ENCODE results near the gene HS6ST3. TPM values are rescaled to one million over a fixed set of nuclear protein-coding genes. Genes with fewer than 3 reads are reported as not detected.

Gene HS6ST3
- total and polyA plus RNA-seq, 12 donors = 2.1 to 27.1 (median 6.2) TPM

DNA sequence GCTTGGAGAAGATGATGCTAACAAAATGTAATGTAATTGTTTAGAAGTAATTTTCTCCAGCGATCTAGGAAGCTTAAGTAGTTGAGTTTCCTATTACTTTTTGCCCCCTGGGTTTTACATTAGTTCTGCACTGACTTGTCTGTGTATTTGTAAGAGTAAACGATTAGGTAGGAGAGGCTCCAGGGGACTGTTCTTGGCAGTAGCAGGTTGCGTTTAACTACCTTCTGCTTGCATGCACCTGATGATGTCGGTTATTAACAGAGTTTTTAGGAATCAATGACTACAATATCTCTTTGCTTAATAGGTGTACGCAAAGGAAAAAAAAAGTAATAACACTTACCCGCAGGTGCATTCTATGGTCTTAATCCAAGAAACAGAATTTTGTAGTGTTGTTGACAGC is 18.4 kb upstream of the HS6ST3 start:
- intact Hi-C loops (cut with DNase I) = no loop called here
- no peaks in the 10 kb centered on the region for H3K27me3 ChIP-seq
- WGBS, 4 donors = 71 to 84% (median 80%) methylated on average over 6 of the region's 6 CpGs
- no peaks in the 10 kb centered on the region for H3K9me3 ChIP-seq (replicated peaks in 1 of 3)
- TF ChIP-seq POLR2A (IDR thresholded peaks at IDR 0.05) = no peak
- TF ChIP-seq, protein P1, sequence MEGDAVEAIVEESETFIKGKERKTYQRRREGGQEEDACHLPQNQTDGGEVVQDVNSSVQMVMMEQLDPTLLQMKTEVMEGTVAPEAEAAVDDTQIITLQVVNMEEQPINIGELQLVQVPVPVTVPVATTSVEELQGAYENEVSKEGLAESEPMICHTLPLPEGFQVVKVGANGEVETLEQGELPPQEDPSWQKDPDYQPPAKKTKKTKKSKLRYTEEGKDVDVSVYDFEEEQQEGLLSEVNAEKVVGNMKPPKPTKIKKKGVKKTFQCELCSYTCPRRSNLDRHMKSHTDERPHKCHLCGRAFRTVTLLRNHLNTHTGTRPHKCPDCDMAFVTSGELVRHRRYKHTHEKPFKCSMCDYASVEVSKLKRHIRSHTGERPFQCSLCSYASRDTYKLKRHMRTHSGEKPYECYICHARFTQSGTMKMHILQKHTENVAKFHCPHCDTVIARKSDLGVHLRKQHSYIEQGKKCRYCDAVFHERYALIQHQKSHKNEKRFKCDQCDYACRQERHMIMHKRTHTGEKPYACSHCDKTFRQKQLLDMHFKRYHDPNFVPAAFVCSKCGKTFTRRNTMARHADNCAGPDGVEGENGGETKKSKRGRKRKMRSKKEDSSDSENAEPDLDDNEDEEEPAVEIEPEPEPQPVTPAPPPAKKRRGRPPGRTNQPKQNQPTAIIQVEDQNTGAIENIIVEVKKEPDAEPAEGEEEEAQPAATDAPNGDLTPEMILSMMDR (IDR thresholded peaks at IDR 0.05) = no peak
- no peaks in the 10 kb centered on the region for H3K36me3 ChIP-seq (replicated peaks in 1 of 2)
- no peak overlapping the region for H3K27ac ChIP-seq
- H3K4me3 ChIP-seq = no peak overlapping the region
- H3K4me1 ChIP-seq (replicated peaks in 1 of 2) = no peaks in the 10 kb centered on the region
- DNase-seq = no peak

DNA sequence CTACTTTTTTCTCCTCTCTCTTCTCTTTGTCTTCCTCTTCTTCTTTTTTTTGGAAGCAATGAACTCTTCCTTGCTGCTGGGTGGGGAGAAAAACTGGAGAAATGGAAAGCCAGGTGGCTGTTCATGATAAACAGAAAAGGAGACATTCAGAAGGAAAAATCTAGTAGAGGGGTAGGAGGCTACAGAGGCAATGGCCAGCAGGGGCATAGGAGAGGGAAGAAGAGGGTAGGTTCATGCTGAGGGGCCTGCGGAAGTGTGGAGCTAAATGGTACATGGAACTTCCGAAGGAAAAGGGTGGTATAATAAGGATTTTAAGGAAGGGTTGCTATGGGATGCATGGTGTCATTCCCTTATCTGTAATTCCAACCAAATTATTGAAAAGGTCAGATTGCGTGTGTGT is 17.5 kb upstream of the HS6ST3 start:
- intact Hi-C loops (cut with DNase I) = no loop called here
- DNase-seq = no peak
- H3K27ac ChIP-seq = no peak overlapping the region
- no peaks in the 10 kb centered on the region for H3K27me3 ChIP-seq
- no peaks in the 10 kb centered on the region for H3K9me3 ChIP-seq (replicated peaks in 1 of 3)
- 60 to 89% (median 81%) methylated on average over 3 of the region's 3 CpGs for WGBS, 4 donors
- H3K4me1 ChIP-seq (replicated peaks in 1 of 2) = no peaks in the 10 kb centered on the region
- no peak for TF ChIP-seq POLR2A (IDR thresholded peaks at IDR 0.05)
- TF ChIP-seq, protein P1 (IDR thresholded peaks at IDR 0.05) = no peak
- no peaks in the 10 kb centered on the region for H3K36me3 ChIP-seq (replicated peaks in 1 of 2)
- H3K4me3 ChIP-seq = no peak overlapping the region

DNA sequence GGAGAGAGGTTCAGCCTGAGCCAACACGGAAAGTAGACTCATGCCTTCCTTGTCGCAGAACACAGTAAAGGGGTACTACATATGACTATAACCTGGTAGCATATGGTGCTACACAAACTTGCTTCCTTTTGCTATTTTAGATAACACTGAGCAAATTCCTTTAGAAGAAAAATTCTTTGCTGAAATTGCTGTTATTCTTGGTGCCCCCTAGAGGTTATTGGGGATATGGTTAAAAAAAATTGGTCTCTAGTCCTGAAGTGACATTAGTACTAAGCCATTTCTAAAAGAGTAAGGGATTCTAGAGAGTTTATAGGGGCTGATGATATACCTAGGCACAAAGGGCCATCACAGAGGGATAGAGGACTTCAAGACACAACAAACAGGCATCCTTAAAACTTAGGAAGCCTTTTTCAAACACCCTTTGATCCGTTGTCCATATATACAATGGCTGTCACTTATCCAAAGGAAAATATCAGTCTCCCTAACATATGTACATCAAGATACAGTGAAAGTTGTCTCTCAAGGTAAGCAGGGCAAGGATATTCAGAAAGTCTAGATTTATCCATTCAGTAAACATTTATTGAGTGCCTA is 13.9 kb upstream of the HS6ST3 start:
- DNase-seq = no peak
- no peaks in the 10 kb centered on the region for H3K4me1 ChIP-seq (replicated peaks in 1 of 2)
- TF ChIP-seq, protein P1 (IDR thresholded peaks at IDR 0.05) = peak; percentile 24 to 58 (median 54)
- TF ChIP-seq POLR2A (IDR thresholded peaks at IDR 0.05) = no peak
- H3K27me3 ChIP-seq = no peaks in the 10 kb centered on the region
- intact Hi-C loops (cut with DNase I) = no loop called here
- no peaks in the 10 kb centered on the region for H3K9me3 ChIP-seq (replicated peaks in 1 of 3)
- no peaks in the 10 kb centered on the region for H3K36me3 ChIP-seq (replicated peaks in 1 of 2)
- H3K27ac ChIP-seq = no peak overlapping the region
- WGBS, 4 donors = 62 to 73% (median 68%) methylated on average over 3 of the region's 3 CpGs
- H3K4me3 ChIP-seq = no peak overlapping the region

DNA sequence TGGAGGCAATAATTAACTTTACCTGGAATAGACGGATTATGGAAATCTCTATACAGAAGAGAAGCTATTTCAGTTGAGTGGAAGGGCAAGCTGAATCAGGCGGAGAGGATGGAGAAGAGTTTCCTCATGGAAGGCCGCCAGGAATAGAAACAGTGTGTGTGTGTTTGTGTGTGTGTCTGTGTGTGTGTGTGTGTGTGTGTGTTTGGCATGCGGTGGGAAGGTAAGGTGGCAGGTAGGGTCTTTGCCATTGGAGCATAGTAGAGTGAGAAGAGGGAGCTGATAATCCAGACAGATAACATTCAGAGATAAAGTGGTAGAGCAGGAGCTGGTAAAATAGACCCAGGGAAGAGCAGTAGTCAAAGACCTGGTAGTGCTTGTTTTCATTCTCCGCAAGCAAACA is 9.2 kb upstream of the HS6ST3 start:
- WGBS, 4 donors = 90 to 93% (median 91%) methylated on average over 5 of the region's 5 CpGs
- Histone ChIP-seq H3K9me3 (replicated peaks in 1 of 3) (no peaks in the 10 kb centered on the region), H3K36me3 (replicated peaks in 1 of 2) (no peaks in the 10 kb centered on the region), H3K4me3 (no peak overlapping the region), H3K27ac (no peak overlapping the region), H3K27me3 (no peaks in the 10 kb centered on the region), H3K4me1 (replicated peaks in 1 of 2) (no peaks in the 10 kb centered on the region)
- intact Hi-C loops (cut with DNase I) = no loop called here
- TF ChIP-seq POLR2A (IDR thresholded peaks at IDR 0.05) = no peak
- TF ChIP-seq, protein P1 (IDR thresholded peaks at IDR 0.05) = no peak
- DNase-seq = no peak

Data from adrenal gland (tissue), 12 donors.